Fibroblast of villous mesenchyme (primary cell): Measurements from ENCODE around the gene RMP24.

ENCODE experiments used
- DNase-seq: peaks from one replicate; pipeline ENCODE4 v3.0.0-alpha.2; 2010; ENCODE audit warnings: low read depth
- H3K4me3 ChIP-seq: 2 replicates; pipeline ENCODE4 v1.5.1; 2011; ENCODE audit warnings: low read depth, mild to moderate bottlenecking, low read length
- TF ChIP-seq, protein P1 (sequence below): IDR thresholded peaks from 2 replicates; pipeline ENCODE4 v1.5.1; 2012; ENCODE audit warnings: low read depth, mild to moderate bottlenecking, low read length; ENCODE audit not compliant: insufficient read depth

Gene RMP24

DNA sequence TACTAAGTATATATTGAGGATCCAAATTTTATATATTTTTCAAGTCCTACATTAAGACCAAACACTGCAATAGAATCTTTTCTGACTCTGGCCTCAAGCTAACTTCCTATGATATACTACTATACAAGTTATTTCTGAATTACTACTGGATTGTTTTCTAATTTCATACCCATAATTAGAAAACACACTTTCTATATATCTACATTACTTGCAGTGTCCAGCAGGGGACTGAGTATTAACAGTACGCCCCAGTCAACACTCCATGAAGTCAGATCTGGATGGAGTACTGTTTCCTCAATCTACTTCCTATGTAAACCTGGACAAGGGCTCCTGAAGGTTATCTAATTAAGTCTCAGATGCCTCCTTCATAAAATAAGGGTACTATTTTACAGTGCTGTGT, 26.5 kb downstream of the RMP24 start:
- DNase-seq: peak; percentile 7
- no peak overlapping the region for H3K4me3 ChIP-seq
- TF ChIP-seq, protein P1, sequence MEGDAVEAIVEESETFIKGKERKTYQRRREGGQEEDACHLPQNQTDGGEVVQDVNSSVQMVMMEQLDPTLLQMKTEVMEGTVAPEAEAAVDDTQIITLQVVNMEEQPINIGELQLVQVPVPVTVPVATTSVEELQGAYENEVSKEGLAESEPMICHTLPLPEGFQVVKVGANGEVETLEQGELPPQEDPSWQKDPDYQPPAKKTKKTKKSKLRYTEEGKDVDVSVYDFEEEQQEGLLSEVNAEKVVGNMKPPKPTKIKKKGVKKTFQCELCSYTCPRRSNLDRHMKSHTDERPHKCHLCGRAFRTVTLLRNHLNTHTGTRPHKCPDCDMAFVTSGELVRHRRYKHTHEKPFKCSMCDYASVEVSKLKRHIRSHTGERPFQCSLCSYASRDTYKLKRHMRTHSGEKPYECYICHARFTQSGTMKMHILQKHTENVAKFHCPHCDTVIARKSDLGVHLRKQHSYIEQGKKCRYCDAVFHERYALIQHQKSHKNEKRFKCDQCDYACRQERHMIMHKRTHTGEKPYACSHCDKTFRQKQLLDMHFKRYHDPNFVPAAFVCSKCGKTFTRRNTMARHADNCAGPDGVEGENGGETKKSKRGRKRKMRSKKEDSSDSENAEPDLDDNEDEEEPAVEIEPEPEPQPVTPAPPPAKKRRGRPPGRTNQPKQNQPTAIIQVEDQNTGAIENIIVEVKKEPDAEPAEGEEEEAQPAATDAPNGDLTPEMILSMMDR: peak; percentile 52

DNA sequence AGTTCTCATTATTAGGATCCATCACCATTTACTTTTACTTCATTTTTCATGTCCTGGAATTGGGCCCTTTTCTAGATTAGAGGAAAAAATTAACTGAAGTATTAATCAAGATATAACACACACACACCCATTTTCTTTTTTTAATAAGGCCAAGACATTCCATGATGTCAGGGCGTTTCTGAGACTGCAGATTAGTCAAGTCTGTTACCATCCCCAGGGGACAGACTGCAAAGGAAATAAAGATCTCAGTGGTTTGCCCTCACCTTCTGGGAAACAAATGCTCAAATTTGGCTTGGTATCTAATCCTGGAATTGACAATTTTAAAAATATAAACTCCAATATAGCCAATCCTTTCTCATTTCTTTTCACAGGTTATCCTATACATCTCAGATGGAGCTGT, 27.4 kb downstream of the RMP24 start:
- TF ChIP-seq, protein P1: no peak
- no peak for DNase-seq
- H3K4me3 ChIP-seq: no peak overlapping the region

DNA sequence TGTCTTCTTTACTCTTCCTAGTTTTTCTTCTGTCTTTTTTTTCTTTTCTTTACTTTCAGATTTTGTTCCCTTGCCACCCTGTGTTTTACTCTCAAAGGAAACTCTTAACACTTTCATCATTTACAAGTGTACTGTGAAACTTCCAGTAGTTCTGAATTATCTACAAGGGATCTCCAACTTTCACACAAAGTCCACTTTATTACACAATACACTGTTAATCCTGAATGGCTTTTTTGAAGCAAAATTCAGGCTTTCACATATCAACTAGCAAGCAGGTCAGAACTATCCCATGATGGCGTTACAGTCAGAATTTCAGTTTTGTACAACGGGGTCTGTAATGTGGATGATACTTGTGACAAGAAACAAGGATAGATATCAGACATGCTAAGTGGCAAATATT, 34.5 kb downstream of the RMP24 start:
- DNase-seq: no peak
- H3K4me3 ChIP-seq: no peak overlapping the region
- TF ChIP-seq, protein P1: no peak

DNA sequence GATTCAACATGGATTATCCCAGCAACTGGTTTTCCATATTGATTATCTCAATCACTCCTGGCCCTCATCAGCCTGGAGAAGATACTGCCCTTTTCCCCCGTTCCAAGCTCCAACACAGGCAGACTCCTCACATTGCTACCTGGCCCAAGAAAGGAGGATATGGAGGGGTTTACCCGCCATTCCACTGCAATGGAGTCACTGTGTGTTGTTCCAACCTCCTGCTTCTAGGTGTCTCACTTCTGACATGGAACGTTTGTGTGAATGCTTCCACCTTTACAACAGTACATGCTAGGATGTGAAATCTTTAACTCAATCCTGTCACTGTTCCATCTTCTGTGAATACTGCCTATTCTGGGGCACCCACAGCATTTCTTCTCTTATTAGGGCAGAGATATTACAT, 36.7 kb downstream of the RMP24 start:
- DNase-seq: no peak
- H3K4me3 ChIP-seq: no peak overlapping the region
- TF ChIP-seq, protein P1: no peak

DNA sequence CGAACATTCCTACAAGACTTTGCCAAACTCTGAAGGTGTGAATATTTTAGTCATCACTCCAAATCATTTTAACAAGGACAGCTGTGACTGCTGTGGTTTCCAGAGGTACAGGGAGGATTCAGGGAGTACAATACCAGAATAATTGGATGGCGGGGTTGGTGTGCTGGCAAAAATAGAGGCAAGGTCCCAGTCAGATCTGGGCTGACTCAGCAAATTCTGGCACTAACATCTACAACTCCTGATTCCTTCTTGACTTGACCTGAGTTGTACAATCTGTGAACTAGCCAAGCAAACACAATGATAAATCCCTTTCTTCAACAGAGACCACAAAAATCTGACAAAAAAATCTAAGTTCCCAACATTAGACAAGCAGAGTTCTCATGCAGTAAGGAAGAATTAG, 40.4 kb downstream of the RMP24 start:
- H3K4me3 ChIP-seq: no peak overlapping the region
- DNase-seq: no peak
- TF ChIP-seq, protein P1: no peak

DNA sequence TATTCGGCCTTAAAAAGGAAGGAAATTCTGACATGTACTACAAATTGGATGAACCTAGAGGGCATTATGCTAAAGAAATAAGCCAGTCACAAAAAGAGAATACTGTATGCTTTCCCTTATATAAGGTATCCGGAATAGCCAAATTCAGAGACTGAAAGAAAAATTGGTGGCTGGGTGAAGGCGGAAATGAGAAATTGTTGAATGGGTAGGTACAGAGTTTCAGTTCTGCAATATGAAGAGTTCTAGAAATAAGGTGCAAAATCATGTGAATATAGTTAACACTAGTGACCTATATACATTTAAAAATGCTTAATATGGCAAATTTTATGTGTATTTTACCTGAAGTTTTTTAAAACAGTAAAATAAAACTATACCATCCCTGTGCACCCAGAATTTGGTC, 43.1 kb downstream of the RMP24 start:
- TF ChIP-seq, protein P1: no peak
- DNase-seq: no peak

DNA sequence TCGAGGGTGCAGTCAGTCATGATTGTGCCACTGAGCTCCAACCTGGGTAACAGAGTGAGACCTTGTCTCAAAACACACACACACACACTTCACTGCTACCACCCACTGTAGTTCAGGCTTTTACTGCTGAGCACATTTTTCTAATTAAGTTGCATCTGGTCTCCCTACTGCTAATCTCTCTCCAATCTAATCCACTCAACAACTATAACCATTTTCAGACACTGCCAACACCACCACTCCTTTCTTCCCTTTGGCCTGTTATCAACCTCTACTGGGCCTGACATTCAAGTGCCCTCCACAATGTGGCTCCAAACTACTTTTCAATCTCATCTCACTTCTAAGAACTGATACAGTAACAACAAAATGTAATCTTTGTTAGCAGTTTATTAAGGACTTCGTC, 44.8 kb downstream of the RMP24 start:
- peak; percentile 10 for DNase-seq
- TF ChIP-seq, protein P1: no peak
- no peak overlapping the region for H3K4me3 ChIP-seq

More for the DNA sequence above, 43.1 kb downstream of the RMP24 start:
- H3K4me3 ChIP-seq: no peak overlapping the region
